GM10266 (cell line): Measurements from ENCODE around the gene GABRG2.

Experiments used
- DNase-seq: peaks from one replicate; pipeline ENCODE4 v3.0.0; 2012; ENCODE audit errors: extremely low spot score
- TF ChIP-seq, protein P1 (sequence below): IDR thresholded peaks from 2 replicates; pipeline ENCODE4 v1.5.1; 2012; ENCODE audit warnings: mild to moderate bottlenecking, low read depth; ENCODE audit not compliant: control insufficient read depth, insufficient read depth; ENCODE audit errors: missing control alignments

Gene GABRG2

DNA sequence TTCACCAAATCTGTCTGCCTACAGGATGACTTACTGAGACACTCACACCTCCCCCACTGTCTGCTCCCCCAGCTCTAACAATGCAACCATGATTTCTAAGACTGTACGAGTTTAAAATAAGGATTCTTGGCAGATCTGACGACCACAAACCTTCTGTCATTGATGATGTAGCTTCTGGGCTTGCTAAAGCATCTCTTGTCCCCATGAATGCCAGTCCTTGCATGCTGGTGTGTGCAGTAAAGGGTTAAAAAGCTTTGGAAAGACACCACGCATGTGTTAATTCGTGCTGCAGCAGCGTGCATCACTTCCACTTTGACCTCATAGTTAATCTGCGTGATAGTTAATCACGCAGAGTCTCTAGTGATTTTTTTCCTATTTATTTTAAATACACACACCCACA is 411 bp upstream of the GABRG2 start:
- no peak for DNase-seq
- TF ChIP-seq, protein P1, sequence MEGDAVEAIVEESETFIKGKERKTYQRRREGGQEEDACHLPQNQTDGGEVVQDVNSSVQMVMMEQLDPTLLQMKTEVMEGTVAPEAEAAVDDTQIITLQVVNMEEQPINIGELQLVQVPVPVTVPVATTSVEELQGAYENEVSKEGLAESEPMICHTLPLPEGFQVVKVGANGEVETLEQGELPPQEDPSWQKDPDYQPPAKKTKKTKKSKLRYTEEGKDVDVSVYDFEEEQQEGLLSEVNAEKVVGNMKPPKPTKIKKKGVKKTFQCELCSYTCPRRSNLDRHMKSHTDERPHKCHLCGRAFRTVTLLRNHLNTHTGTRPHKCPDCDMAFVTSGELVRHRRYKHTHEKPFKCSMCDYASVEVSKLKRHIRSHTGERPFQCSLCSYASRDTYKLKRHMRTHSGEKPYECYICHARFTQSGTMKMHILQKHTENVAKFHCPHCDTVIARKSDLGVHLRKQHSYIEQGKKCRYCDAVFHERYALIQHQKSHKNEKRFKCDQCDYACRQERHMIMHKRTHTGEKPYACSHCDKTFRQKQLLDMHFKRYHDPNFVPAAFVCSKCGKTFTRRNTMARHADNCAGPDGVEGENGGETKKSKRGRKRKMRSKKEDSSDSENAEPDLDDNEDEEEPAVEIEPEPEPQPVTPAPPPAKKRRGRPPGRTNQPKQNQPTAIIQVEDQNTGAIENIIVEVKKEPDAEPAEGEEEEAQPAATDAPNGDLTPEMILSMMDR = no peak

DNA sequence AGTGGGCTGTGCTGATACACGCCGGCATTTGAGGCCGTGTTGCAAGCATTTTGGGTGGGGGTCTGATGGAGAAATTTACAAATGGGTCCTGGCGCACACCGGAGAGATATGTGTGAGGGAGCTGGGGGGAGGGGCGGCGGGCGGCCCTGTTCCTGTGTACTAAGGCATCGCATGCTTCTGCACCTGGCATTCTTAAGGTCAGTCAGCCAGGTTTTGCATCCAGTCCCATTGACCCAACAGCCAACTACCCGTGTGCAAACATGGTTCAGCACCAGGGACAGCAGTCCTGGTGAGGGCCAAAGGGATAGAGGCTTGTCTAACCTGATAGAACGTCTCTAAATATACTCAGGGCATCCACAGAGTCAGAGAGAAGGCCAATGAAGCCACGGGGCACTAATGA is 839 bp downstream of the GABRG2 start:
- DNase-seq = peak; percentile 3
- TF ChIP-seq, protein P1 = no peak

DNA sequence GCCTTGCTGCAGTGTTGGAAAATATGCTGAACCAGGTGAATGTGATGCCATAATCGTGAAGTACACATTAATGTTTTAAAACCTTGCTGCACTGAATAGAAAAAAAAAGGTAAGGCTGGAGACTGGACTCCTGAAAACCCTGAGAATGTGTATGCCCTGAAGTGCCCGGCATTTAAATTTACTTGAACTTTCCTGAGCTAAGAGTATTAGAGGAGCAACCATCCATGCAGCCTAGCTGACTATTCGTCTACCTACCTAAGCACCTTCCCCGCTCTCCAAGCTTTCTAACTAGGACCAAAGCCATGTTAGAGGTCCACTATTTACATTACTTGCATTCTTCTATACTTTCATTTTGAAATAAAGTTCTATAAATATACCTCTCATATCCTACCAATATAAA is 1.4 kb downstream of the GABRG2 start:
- TF ChIP-seq, protein P1 = no peak

DNA sequence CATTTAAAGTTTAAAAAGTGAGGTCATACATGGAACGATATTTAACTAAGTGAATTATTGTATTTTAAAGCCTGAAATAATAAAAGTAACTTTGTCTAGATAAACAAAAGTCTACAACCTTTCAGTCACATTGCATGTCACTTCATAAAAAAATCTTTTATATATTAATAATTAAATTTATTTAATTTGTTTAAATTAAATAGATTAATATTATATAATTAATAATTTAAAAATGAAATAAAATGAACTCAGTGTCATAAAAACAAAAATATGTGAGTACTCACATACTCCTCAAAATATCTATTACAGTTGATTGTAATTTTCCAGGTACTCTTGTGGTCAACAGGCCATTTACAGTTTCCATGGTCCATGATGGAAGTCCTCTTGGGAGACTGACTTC is 11.2 kb downstream of the GABRG2 start:
- DNase-seq = no peak
- TF ChIP-seq, protein P1 = no peak

More for the DNA sequence above, 1.4 kb downstream of the GABRG2 start:
- no peak for DNase-seq

DNA sequence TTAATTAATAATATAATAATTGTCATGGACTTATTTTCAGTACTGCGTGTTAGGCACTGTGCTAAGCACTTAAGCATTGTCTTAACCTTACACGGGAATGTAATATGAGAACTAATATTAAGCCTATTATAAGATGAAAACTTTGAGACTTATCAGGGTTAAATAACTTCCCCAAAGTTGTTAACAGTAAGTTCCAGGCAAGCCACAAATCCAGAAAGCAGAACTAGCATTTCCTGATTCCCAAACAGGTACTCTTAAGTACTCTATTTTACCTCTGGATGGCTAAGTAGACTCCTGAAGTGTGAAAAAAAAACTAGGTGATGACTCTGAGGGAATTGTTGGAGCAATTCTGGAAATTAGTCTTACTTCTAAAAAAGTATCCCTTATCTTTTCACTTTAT is 23.8 kb downstream of the GABRG2 start:
- no peak for DNase-seq
- TF ChIP-seq, protein P1 = no peak

DNA sequence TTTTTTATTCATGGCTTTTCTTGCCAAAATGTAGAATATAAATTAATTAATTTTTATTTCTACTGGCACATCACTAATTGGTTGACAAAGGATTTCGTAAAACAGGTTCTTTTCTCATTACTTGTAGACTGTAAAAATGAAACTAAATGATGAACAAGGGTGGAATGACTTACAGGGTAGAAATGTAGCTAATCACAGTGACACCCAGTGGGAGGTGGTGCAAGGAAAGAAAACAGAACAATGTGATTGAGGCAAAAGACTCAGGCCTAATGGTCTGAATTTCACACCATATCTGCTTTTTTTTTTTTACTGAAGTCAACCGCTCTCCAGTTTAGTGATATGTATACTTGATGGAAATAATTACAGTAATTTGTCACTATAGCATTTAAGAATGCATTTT is 28.9 kb downstream of the GABRG2 start:
- DNase-seq = no peak
- TF ChIP-seq, protein P1 = no peak

DNA sequence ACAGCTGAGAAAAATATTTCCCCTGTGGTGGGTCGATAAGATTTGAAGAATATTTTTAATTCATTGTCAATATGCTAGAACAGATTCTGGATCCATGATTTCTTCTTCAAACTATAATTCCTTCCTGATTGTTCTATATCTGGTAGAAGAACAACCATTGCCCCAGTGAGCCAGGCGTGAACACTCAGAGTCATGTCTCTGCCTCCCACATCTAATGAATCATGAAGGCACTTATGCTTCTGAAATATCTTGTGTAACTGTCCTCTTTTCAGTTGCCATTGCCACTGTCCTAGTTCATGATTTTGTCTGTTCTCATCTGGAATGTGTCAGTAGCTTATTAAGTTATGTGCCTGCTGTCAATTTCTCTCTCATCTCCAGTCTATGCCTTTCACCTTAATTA is 40.0 kb downstream of the GABRG2 start:
- TF ChIP-seq, protein P1 = no peak
- DNase-seq = no peak
